ENCODE results near the gene SLC8B1. TPM values are rescaled to one million over a fixed set of nuclear protein-coding genes. Genes with fewer than 3 reads are reported as not detected.

The SLC8B1 gene
- total and polyA plus RNA-seq, 4 donors = 9.9 to 23.8 (median 14.2) TPM

- no peak overlapping the region for H3K27ac ChIP-seq (ENCODE audit: low read depth in 1 of 2, low read length in 2 of 2)
- no peaks in the 10 kb centered on the region for H3K4me1 ChIP-seq (ENCODE audit: control insufficient read depth in 4 of 4, insufficient read depth in 4 of 4, low read length in 3 of 4)
- H3K9ac ChIP-seq (ENCODE audit: low read depth in 1 of 2, low read length in 2 of 2) = no peak overlapping the region
- WGBS = 92% methylated on average over 4 of the region's 4 CpGs
- no peaks in the 10 kb centered on the region for H3K9me3 ChIP-seq (ENCODE audit: control insufficient read depth in 4 of 4, low read length in 3 of 4)
- H3K4me3 ChIP-seq (ENCODE audit: low read depth in 1 of 3, low read length in 3 of 3) = no peak overlapping the region
- no peaks in the 10 kb centered on the region for H3K27me3 ChIP-seq (ENCODE audit: control insufficient read depth in 4 of 4, insufficient read depth in 4 of 4, low read length in 3 of 4)
- TF ChIP-seq RAD21 (IDR thresholded peaks at IDR 0.05) (no peak), YY1 (IDR thresholded peaks at IDR 0.05) (no peak), SP1 (IDR thresholded peaks at IDR 0.05) (no peak), HNF4A (conservative IDR thresholded peaks at IDR 0.05) (no peak), MAX (IDR thresholded peaks at IDR 0.05) (no peak), RXRA (IDR thresholded peaks at IDR 0.05) (no peak), REST (IDR thresholded peaks at IDR 0.05) (no peak), ZBTB33 (IDR thresholded peaks at IDR 0.05) (no peak), EGR1 (IDR thresholded peaks at IDR 0.05; ENCODE audit: low read depth in 2 of 2) (no peak), HNF4G (IDR thresholded peaks at IDR 0.05) (no peak), FOXA1 (IDR thresholded peaks at IDR 0.05) (no peak)
- DNase-seq (ENCODE audit: low spot score) = no peak
- H3K36me3 ChIP-seq (ENCODE audit: control insufficient read depth in 4 of 4, insufficient read depth in 3 of 4, low read depth in 1 of 4, low read length in 3 of 4) = peaks cover 0 to 6% (median 3%) of the 10 kb centered on the region in 4 donors
These were observed 33.4 kb upstream of the SLC8B1 start for GRCh38 chr12:113368331-113368730.

- H3K27ac ChIP-seq (ENCODE audit: low read depth in 1 of 2, low read length in 2 of 2) = no peak overlapping the region
- H3K9me3 ChIP-seq (ENCODE audit: control insufficient read depth in 4 of 4, low read length in 3 of 4) = no peaks in the 10 kb centered on the region
- no peaks in the 10 kb centered on the region for H3K27me3 ChIP-seq (ENCODE audit: control insufficient read depth in 4 of 4, insufficient read depth in 4 of 4, low read length in 3 of 4)
- H3K9ac ChIP-seq (ENCODE audit: low read depth in 1 of 2, low read length in 2 of 2) = no peak overlapping the region
- no peaks in the 10 kb centered on the region for H3K4me1 ChIP-seq (ENCODE audit: control insufficient read depth in 4 of 4, insufficient read depth in 4 of 4, low read length in 3 of 4)
- TF ChIP-seq MAX (IDR thresholded peaks at IDR 0.05) (no peak), JUND (IDR thresholded peaks at IDR 0.05) (no peak), REST (IDR thresholded peaks at IDR 0.05) (no peak), NR2F2 (IDR thresholded peaks at IDR 0.05) (no peak)
- DNase-seq (ENCODE audit: low spot score) = no peak
- 92% methylated on average over 4 of the region's 4 CpGs for WGBS
- no peak overlapping the region for H3K4me3 ChIP-seq (ENCODE audit: low read depth in 1 of 3, low read length in 3 of 3)
- peaks cover 0 to 4% (median 0%) of the 10 kb centered on the region in 4 donors for H3K36me3 ChIP-seq (ENCODE audit: control insufficient read depth in 4 of 4, insufficient read depth in 3 of 4, low read depth in 1 of 4, low read length in 3 of 4)
These were observed 31.9 kb upstream of the SLC8B1 start for GRCh38 chr12:113366827-113367226.
